ENCODE measurements around the gene BRD7. TPM values are rescaled to one million over a fixed set of nuclear protein-coding genes. Genes with fewer than 3 reads are reported as not detected.

Gene BRD7
- total and polyA plus RNA-seq, 2 of the 13 experiments (the other 11 are each of a cell fraction or from before 2014, with no cell fraction given): 82.3 to 149 TPM

DNA sequence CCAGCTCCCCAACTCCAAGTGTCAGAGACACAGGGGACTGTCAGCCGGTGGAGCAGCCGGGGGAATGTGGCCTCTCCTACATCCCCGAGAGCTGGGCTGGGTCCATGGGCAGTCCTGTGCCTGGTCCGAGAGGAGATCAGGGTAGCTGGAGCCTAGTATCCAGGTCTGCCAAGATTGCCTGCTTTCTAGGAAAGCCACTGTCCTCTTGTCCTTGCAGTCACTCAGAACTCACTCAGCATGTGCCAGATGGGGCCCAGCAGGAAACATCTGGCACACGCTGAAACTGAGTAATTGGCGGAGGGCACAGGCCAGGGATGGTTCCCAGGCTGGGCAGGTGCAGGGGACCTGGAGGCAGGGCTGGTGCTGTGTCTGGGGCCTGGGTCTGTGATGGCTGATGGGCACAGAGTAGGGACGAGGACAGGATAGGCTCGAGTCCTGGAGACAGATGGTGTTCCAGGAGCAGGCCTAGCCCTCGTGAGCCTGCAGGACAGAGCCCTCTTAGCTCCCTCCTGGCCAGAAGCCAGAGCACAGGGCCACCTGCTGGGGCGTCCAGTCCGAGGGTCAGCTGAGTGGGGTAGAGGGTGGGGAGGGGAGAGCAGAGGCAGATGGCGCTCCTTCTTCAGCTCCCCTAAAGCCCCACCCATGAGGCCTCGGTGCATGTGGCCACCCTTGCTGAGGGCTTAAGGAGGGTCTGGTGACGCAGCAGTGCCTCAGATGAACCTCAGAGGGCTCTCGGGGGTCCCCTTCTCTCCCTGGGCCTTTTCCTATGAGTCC, 71.3 kb downstream of the BRD7 start (continued):
- TF ChIP-seq, protein P1, sequence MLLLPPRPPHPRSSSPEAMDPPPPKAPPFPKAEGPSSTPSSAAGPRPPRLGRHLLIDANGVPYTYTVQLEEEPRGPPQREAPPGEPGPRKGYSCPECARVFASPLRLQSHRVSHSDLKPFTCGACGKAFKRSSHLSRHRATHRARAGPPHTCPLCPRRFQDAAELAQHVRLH (CRISPR knock-in tag; IDR thresholded peaks at IDR 0.05; ENCODE audit: borderline replicate concordance, low read depth): no peak
- TF ChIP-seq ZNF121 (CRISPR knock-in tag; IDR thresholded peaks at IDR 0.05) (no peak; the same call in 1 of the 2 replicates), SYNCRIP (IDR thresholded peaks at IDR 0.05; ENCODE audit: insufficient read depth, low read depth, low read length) (no peak), ZIK1 (CRISPR knock-in tag; IDR thresholded peaks at IDR 0.05; ENCODE audit: borderline replicate concordance, low read depth) (no peak; the same call in 1 of the 2 replicates), E2F2 (CRISPR knock-in tag; IDR thresholded peaks at IDR 0.05; ENCODE audit: borderline replicate concordance) (no peak), SAFB2 (CRISPR knock-in tag; IDR thresholded peaks at IDR 0.05; ENCODE audit: borderline replicate concordance, low read depth) (no peak), ZNF816 (CRISPR knock-in tag; IDR thresholded peaks at IDR 0.05; ENCODE audit: borderline replicate concordance) (no peak), ZNF138 (CRISPR knock-in tag; IDR thresholded peaks at IDR 0.05; ENCODE audit: low read depth) (no peak), MTERF4 (CRISPR knock-in tag; IDR thresholded peaks at IDR 0.05) (no peak), ZEB1 (IDR thresholded peaks at IDR 0.05; ENCODE audit: insufficient replicate concordance, low read depth) (no peak), ZNF713 (CRISPR knock-in tag; IDR thresholded peaks at IDR 0.05) (0 out of 2 replicates have a peak, but pooled peaks have one; percentile 69), NR2F2 (IDR thresholded peaks at IDR 0.05; ENCODE audit: borderline replicate concordance, low read depth) (no peak), ZNF543 (CRISPR knock-in tag; IDR thresholded peaks at IDR 0.05) (peak; percentile 84), ZNF383 (CRISPR knock-in tag; IDR thresholded peaks at IDR 0.05; ENCODE audit: borderline replicate concordance) (peak; percentile 98), ARNTL (CRISPR knock-in tag; IDR thresholded peaks at IDR 0.05) (0 out of 2 replicates have a peak, but pooled peaks have one; percentile 28), NAIF1 (CRISPR knock-in tag; IDR thresholded peaks at IDR 0.05; ENCODE audit: borderline replicate concordance) (no peak), CBX2 (IDR thresholded peaks at IDR 0.05; ENCODE audit: low read depth, low read length) (no peak), CBX2 (CRISPR knock-in tag; IDR thresholded peaks at IDR 0.05; ENCODE audit: low read depth) (no peak), CREM (IDR thresholded peaks at IDR 0.05) (no peak), CREM (CRISPR knock-in tag; IDR thresholded peaks at IDR 0.05) (no peak), ZNF75D (CRISPR knock-in tag; IDR thresholded peaks at IDR 0.05; ENCODE audit: borderline replicate concordance) (no peak), HNRNPL (IDR thresholded peaks at IDR 0.05; ENCODE audit: low read depth, low read length) (no peak), ISX (CRISPR knock-in tag; conservative IDR thresholded peaks at IDR 0.05) (no peak), NFYC (CRISPR knock-in tag; IDR thresholded peaks at IDR 0.05) (no peak), ZNF883 (CRISPR knock-in tag; IDR thresholded peaks at IDR 0.05; ENCODE audit: not compliant biosample characterization) (no peak)
- TF ChIP-seq, protein P2, sequence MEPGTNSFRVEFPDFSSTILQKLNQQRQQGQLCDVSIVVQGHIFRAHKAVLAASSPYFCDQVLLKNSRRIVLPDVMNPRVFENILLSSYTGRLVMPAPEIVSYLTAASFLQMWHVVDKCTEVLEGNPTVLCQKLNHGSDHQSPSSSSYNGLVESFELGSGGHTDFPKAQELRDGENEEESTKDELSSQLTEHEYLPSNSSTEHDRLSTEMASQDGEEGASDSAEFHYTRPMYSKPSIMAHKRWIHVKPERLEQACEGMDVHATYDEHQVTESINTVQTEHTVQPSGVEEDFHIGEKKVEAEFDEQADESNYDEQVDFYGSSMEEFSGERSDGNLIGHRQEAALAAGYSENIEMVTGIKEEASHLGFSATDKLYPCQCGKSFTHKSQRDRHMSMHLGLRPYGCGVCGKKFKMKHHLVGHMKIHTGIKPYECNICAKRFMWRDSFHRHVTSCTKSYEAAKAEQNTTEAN (CRISPR knock-in tag; conservative IDR thresholded peaks at IDR 0.05): no peak; the same call in 1 of the 2 replicates

Data from HepG2 (cell line).